Common myeloid progenitor, CD34-positive (primary cell): ENCODE data around the gene ACOT7.

Source experiments
- CTCF ChIA-PET: fragments of 350-600 bp; sonication (Branson Sonifier 250); formaldehyde crosslinking; loops from one replicate; lab custom pipeline; 2021; ENCODE audit warnings: antibody characterized with exemption; lab: Charles Lee
- POLR2A ChIA-PET: fragments of 350-600 bp; sonication (Branson Sonifier 250); formaldehyde crosslinking; loops from one replicate; lab custom pipeline; 2021; ENCODE audit warnings: antibody characterized with exemption; lab: Charles Lee
- DNase-seq, 3 donors: peaks; one replicate each; pipeline versions ENCODE4 v3.0.0 to v3.0.0-alpha.2; 2013
- H3K27ac ChIP-seq, 2 experiments: 1 replicate in 1 of 2; 2 replicates in 1 of 2; pipeline ENCODE4 v1.7.0; 2013; ENCODE audit warnings: inconsistent platforms in 2 of 2, low read length in 2 of 2, mild to moderate bottlenecking in 2 of 2, low read depth in 1 of 2, moderate library complexity in 1 of 2; ENCODE audit not compliant: severe bottlenecking in 2 of 2, insufficient read depth in 1 of 2, poor library complexity in 1 of 2
- H3K27me3 ChIP-seq, 5 experiments: replicated peaks in 2 of 5; 1 replicate in 3 of 5; 2 replicates in 2 of 5; pipeline versions ENCODE4 v1.6.1 to v1.7.0; 2013; ENCODE audit warnings: low read length in 4 of 5, mild to moderate bottlenecking in 2 of 5, moderate library complexity in 2 of 5, inconsistent platforms in 1 of 5; ENCODE audit not compliant: insufficient read depth in 5 of 5, control insufficient read depth in 4 of 5
- H3K36me3 ChIP-seq, 4 experiments: 1 replicate in 2 of 4; 2 replicates in 2 of 4; pipeline versions ENCODE4 v1.6.1 to v1.7.0; 2013; ENCODE audit warnings: low read length in 3 of 4, control low read depth in 1 of 4, mild to moderate bottlenecking in 1 of 4; ENCODE audit not compliant: control insufficient read depth in 4 of 4, insufficient read depth in 4 of 4
- H3K4me1 ChIP-seq, 4 experiments: 1 replicate in 3 of 4; 2 replicates in 1 of 4; pipeline versions ENCODE4 v1.6.1 to v1.7.1; 2013; ENCODE audit warnings: low read length in 3 of 4, mild to moderate bottlenecking in 3 of 4, control low read depth in 1 of 4, inconsistent platforms in 1 of 4, moderate library complexity in 1 of 4; ENCODE audit not compliant: control insufficient read depth in 4 of 4, insufficient read depth in 4 of 4; ENCODE audit errors: control extremely low read depth in 1 of 4
- H3K4me3 ChIP-seq, 7 experiments: 1 replicate in 4 of 7; 2 replicates in 3 of 7; pipeline versions ENCODE4 v1.5.1 to v1.7.0; 2013; ENCODE audit warnings: mild to moderate bottlenecking in 7 of 7, low read length in 6 of 7, moderate library complexity in 6 of 7, inconsistent platforms in 2 of 7, low read depth in 2 of 7, control low read depth in 1 of 7; ENCODE audit not compliant: insufficient read depth in 4 of 7, control insufficient read depth in 1 of 7; ENCODE audit errors: extremely low read depth in 1 of 7
- H3K9me3 ChIP-seq, 5 experiments: 1 replicate in 4 of 5; 2 replicates in 1 of 5; pipeline versions ENCODE4 v1.6.1 to v1.7.1; 2013; ENCODE audit warnings: low read length in 4 of 5, mild to moderate bottlenecking in 2 of 5, inconsistent platforms in 1 of 5, low read depth in 1 of 5, moderate library complexity in 1 of 5; ENCODE audit not compliant: control insufficient read depth in 4 of 5, insufficient read depth in 2 of 5; ENCODE audit errors: control extremely low read depth in 1 of 5
- WGBS: methylation state at CpG from one replicate; pipeline ENCODE4 v1.1.5; 2013; ENCODE audit not compliant: insufficient coverage; 5-methylcytosine and 5-hydroxymethylcytosine counted together

ACOT7 gene

DNA sequence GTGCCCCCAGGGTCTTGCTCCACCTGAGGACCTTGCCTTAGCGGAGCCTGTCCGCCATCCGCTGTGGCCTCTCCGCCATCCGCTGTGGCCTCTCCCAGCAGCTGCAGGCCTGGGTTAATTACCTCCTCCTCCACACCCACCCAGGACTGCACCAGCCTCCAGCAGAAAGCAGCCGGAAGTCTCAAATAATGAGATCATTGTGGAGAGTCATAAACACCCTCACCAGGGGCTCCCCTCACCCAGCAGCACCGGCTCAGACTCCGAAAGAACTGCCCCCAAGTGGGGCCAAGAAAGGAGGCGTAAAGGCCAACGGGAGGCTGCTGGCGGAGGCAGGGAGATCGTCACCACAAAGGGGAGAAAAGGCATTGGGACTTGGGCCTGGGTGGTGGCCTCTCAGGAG lies 122.0 kb downstream of the ACOT7 start:
- no peak for DNase-seq
- H3K27ac ChIP-seq, result no peak overlapping the region
- H3K4me3 ChIP-seq, result no peak overlapping the region
- H3K4me1 ChIP-seq, result no peaks in the 10 kb centered on the region
- peaks cover 0 to 7% (median 0%) of the 10 kb centered on the region in 4 experiments for H3K36me3 ChIP-seq
- H3K27me3 ChIP-seq, result no peaks in the 10 kb centered on the region
- POLR2A ChIA-PET, result no interaction called here
- WGBS, result 97% methylated on average over 10 of the region's 12 CpGs
- CTCF ChIA-PET, result interaction anchor here (1.1 kb wide), 1 partner anchor 25 kb away, joined by 3 read pairs; no protein-coding TSS in a partner anchor
- no peaks in the 10 kb centered on the region for H3K9me3 ChIP-seq

DNA sequence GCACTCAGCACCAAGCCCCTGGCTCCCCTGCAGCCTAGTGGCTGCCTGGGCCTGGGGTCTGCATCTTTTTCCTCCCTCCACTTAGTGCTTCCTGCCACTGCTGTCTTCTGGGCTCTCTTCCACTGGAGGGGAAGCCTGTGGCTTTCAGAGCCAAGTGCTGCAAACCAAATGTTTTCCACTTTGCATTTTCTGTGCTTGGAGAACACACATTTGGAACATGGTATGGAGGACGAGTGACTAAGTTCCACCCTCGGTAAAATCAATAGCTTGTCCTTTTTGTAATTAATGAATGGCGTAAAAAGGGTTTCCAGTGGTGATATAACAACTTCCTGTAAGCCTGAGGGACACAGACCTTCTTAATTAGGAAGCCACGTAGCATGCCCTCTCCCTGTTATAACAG lies 122.6 kb downstream of the ACOT7 start:
- WGBS, result 47% methylated on average over 4 of the region's 4 CpGs

DNA sequence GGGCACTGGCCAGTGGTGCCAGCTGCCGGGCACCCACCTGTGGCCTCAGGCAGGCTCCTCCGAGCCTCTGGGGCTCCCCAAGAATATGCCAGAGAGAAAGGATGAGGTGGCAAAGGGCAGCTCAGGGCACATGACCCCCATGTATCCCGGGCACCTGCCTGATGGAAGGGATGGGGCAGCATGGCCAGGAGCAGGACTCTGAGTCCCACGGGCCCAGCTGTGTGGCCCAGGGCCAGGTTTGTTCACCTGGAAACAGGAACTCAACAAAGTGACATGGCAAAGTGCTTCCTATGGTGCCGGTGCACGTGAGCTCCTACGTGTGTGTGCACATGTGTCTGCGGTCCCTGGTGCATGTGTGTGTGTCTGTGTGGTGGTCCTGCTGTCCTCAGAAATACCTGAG lies 123.2 kb downstream of the ACOT7 start:
- ChIA-PET CTCF (no interaction called here), POLR2A (no interaction called here)
- no peak overlapping the region for H3K27ac ChIP-seq

More for the DNA sequence above, 122.6 kb downstream of the ACOT7 start:
- Histone ChIP-seq H3K27me3 (no peaks in the 10 kb centered on the region), H3K4me3 (no peak overlapping the region), H3K4me1 (no peaks in the 10 kb centered on the region), H3K27ac (no peak overlapping the region), H3K9me3 (no peaks in the 10 kb centered on the region), H3K36me3 (peaks cover 0 to 7% (median 0%) of the 10 kb centered on the region in 4 experiments)
- POLR2A ChIA-PET, result no interaction called here
- DNase-seq, result no peak
- CTCF ChIA-PET, result interaction anchor here (1.1 kb wide), 1 partner anchor 24 kb away, joined by 3 read pairs; no protein-coding TSS in a partner anchor

DNA sequence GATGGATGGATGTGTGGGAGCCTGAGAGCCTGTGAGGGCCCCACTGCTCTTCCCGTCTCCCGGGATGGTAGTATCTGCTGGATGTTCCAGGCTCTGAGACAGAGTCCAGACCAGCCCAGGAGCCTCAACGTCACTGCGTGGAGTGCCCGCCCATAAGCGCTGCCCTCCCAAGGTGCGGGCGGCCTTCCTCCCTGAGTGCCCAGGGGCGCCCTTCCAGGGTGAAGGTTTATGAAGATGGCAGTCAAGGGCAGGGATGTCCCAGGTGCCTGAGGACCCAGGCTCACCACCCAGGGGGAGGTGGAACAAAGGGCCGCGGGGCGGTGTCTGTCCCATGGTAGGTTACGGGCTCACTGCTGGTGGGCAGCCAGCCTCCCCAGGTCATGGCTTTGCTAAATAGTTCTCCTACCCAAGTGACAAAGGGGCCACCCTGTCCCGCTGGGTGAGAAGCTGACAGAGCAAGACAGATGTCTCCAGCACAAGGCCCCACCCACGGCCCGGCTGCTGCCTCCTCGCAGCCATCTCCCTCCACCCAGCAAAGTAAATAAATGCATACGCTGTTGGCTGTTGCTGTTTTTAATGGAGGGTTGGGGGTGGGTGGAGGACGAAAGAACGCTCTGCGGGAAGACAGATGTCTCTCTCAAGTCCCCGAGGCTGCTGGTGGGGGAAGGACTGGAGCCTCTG lies 123.7 kb downstream of the ACOT7 start:
- Histone ChIP-seq H3K4me3 (no peak overlapping the region), H3K27me3 (no peaks in the 10 kb centered on the region), H3K4me1 (no peaks in the 10 kb centered on the region), H3K9me3 (no peaks in the 10 kb centered on the region), H3K27ac (no peak overlapping the region), H3K36me3 (peaks cover 0 to 7% (median 0%) of the 10 kb centered on the region in 4 experiments)
- no peak for DNase-seq
- 99% methylated on average over 8 of the region's 22 CpGs for WGBS
- CTCF ChIA-PET, result no interaction called here
- POLR2A ChIA-PET, result no interaction called here

More for the DNA sequence above, 123.2 kb downstream of the ACOT7 start:
- Histone ChIP-seq H3K27me3 (no peaks in the 10 kb centered on the region), H3K9me3 (no peaks in the 10 kb centered on the region), H3K4me1 (no peaks in the 10 kb centered on the region), H3K36me3 (peaks cover 0 to 7% (median 0%) of the 10 kb centered on the region in 4 experiments), H3K4me3 (no peak overlapping the region)
- DNase-seq, result no peak
- 86% methylated on average over 8 of the region's 8 CpGs for WGBS

DNA sequence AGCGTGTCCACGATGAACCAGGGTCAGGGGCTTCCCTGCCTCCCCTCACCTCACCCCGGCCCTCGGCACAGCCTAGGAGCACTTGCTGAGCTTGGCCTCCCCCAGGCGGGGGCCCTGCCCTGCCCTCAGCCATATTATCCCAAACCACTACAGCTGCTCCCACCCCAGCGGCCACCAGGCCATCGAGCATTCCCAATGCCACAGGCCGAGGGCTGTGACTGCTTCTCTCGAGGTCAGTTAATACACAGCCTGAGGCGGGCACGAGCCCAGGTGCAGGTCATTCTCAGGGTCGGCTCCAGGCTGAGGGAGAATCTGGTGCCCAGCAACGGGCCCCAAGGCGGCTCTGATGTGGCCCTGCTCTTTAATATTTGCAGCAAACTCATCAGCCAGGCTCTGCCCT lies 124.3 kb downstream of the ACOT7 start:
- no peak for DNase-seq
- peaks cover 0 to 10% (median 0%) of the 10 kb centered on the region in 4 experiments for H3K36me3 ChIP-seq
- ChIA-PET POLR2A (no interaction called here), CTCF (no interaction called here)
- no peak overlapping the region for H3K4me3 ChIP-seq
- no peaks in the 10 kb centered on the region for H3K27me3 ChIP-seq
- no peaks in the 10 kb centered on the region for H3K9me3 ChIP-seq
- H3K4me1 ChIP-seq, result no peaks in the 10 kb centered on the region
- no peak overlapping the region for H3K27ac ChIP-seq
- WGBS, result 94% methylated on average over 12 of the region's 14 CpGs

DNA sequence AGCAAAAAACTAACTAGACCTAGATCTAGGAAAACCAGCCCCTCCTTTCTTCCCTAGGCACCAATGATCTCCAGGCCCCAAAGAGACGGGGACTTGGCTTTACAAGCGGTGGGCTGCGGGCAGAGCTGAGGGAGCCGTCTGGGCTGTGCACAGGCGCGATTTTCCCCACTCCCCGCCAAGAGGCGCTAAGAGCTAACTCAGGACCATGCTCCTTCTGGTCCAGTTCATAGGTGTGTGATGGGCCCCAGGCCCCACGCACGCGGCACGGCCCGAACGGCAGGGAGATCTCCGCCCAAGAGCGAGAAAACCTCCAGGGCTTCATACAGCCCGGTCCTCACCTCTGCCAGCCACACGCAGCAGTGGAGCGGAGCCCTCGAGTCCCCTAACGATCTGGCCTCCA lies 125.2 kb downstream of the ACOT7 start:
- ChIA-PET CTCF (interaction anchor here (0.6 kb wide), 1 partner anchor 9 kb away, joined by 3 read pairs; no protein-coding TSS in a partner anchor), POLR2A (no interaction called here)
- peaks cover 0 to 4% (median under 1%) of the 10 kb centered on the region in 5 experiments for H3K27me3 ChIP-seq
- H3K4me1 ChIP-seq, result no peaks in the 10 kb centered on the region
- DNase-seq, result no peak
- 93% methylated on average over 20 of the region's 21 CpGs for WGBS
- no peak overlapping the region for H3K4me3 ChIP-seq
- H3K27ac ChIP-seq, result no peak overlapping the region
- peaks cover 0 to 8% (median 0%) of the 10 kb centered on the region in 4 experiments for H3K36me3 ChIP-seq
- H3K9me3 ChIP-seq, result no peaks in the 10 kb centered on the region

DNA sequence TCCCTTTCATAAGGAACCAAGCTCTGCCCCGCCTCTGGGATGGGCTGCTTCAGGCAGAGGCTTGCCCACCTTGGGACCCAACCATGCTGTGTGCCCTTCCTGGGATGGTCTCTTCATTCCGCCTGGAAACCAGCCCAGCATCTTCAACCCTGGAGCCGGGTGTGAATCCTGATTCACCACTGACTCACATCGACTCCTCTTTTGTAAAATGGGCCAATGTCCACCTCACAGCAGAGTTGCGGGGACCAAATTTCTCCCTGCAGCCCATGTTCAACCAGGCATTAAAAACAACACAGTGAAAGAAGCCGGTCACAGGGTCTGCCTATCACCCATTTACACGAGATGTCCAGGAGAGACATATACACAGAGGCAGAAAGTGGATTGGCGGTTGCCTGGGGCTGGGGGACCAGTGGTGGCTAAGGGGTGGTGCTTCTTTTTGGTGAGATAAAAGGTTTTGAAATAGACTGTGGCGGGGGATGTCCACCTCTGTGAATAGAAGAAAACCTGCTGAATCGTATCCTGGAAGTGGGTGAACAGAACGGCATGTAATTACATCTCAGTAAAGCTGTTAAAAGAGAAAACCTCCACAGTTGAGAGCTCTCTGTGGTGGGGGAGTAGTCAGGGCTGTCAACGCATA lies 125.8 kb downstream of the ACOT7 start:
- H3K36me3 ChIP-seq, result peaks cover 0 to 3% (median 0%) of the 10 kb centered on the region in 4 experiments
- ChIA-PET POLR2A (no interaction called here), CTCF (interaction anchor here (0.6 kb wide), 1 partner anchor 10 kb away, joined by 3 read pairs; no protein-coding TSS in a partner anchor)
- H3K9me3 ChIP-seq, result no peaks in the 10 kb centered on the region
- 98% methylated on average over 7 of the region's 12 CpGs for WGBS
- no peaks in the 10 kb centered on the region for H3K4me1 ChIP-seq
- H3K27me3 ChIP-seq, result peaks cover 0 to 10% (median 2%) of the 10 kb centered on the region in 5 experiments
- no peak overlapping the region for H3K4me3 ChIP-seq
- no peak for DNase-seq
- H3K27ac ChIP-seq, result no peak overlapping the region
